Muscle of leg (tissue), 11 donors: ENCODE results near the gene CITED4. TPM values are rescaled to one million over a fixed set of nuclear protein-coding genes. Genes with fewer than 3 reads are reported as not detected.

Source experiments
- DNase-seq: peaks from one replicate; pipeline ENCODE4 v3.0.0; 2013
- H3K27ac ChIP-seq: one replicate; pipeline ENCODE4 v1.5.1; 2013; ENCODE audit warnings: mild to moderate bottlenecking, low read length, control low read depth
- H3K27me3 ChIP-seq: one replicate; pipeline ENCODE4 v1.6.1; 2013; ENCODE audit warnings: low read length; ENCODE audit not compliant: control insufficient read depth, insufficient read depth
- H3K36me3 ChIP-seq: one replicate; pipeline ENCODE4 v1.6.1; 2013; ENCODE audit warnings: low read length; ENCODE audit not compliant: control insufficient read depth, insufficient read depth
- H3K4me1 ChIP-seq: one replicate; pipeline ENCODE4 v1.6.1; 2013; ENCODE audit warnings: low read length; ENCODE audit not compliant: control insufficient read depth, insufficient read depth
- H3K4me3 ChIP-seq: one replicate; pipeline ENCODE4 v1.5.1; 2013; ENCODE audit warnings: low read length, control low read depth
- H3K9me3 ChIP-seq: replicated peaks from 2 replicates; pipeline ENCODE4 v1.6.1; 2013; ENCODE audit warnings: low read depth, low read length; ENCODE audit not compliant: control insufficient read depth
- WGBS: methylation state at CpG from one replicate; pipeline ENCODE4 v1.1.5; 2013; ENCODE audit warnings: missing lambda C conversion rate; ENCODE audit not compliant: insufficient coverage; 5-methylcytosine and 5-hydroxymethylcytosine counted together
- polyA plus RNA-seq, 8 donors: library from polyadenylated mRNA; unstranded; fragments of 120-200 nt; gene quantifications; one replicate each; pipeline versions ENCODE4 v1.2.1 to v1.2.3, GENCODE V29; 2013; ENCODE audit warnings: inconsistent platforms in 1 of 8, low replicate concordance in 1 of 8; ENCODE audit not compliant: insufficient read length in 8 of 8, insufficient read depth in 1 of 8
- total RNA-seq: library from RNA; stranded (reverse); fragments of 120-200 nt; gene quantifications from one replicate; pipeline ENCODE4 v1.2.4, GENCODE V29; 2013

CITED4 gene
- total and polyA plus RNA-seq, 9 donors, result 0.95 to 3.2 (median 1.5) TPM

GRCh38 chr1:40890771-40891170, 28.6 kb upstream of the CITED4 start:
- DNase-seq, result no peak
- Histone ChIP-seq H3K27me3 (peaks cover 11% of the 10 kb centered on the region), H3K4me1 (no peaks in the 10 kb centered on the region), H3K9me3 (peaks cover 14% of the 10 kb centered on the region), H3K36me3 (no peaks in the 10 kb centered on the region), H3K4me3 (no peak overlapping the region), H3K27ac (no peak overlapping the region)
- no CpG with 5 or more reads among the region's 2 CpGs for WGBS

GRCh38 chr1:40887652-40888051, 25.5 kb upstream of the CITED4 start:
- Histone ChIP-seq H3K4me3 (no peak overlapping the region), H3K9me3 (no peaks in the 10 kb centered on the region), H3K27ac (no peak overlapping the region), H3K4me1 (no peaks in the 10 kb centered on the region), H3K27me3 (peaks cover 35% of the 10 kb centered on the region), H3K36me3 (no peaks in the 10 kb centered on the region)
- no peak for DNase-seq
- 85% methylated on average over 6 of the region's 6 CpGs for WGBS

GRCh38 chr1:40887012-40887378, 24.8 kb upstream of the CITED4 start:
- no peak for DNase-seq
- peaks cover 36% of the 10 kb centered on the region for H3K27me3 ChIP-seq
- peaks cover 3% of the 10 kb centered on the region for H3K4me1 ChIP-seq
- H3K36me3 ChIP-seq, result no peaks in the 10 kb centered on the region
- H3K4me3 ChIP-seq, result no peak overlapping the region
- 80% methylated on average over 1 of the region's 1 CpG for WGBS
- H3K9me3 ChIP-seq, result no peaks in the 10 kb centered on the region
- no peak overlapping the region for H3K27ac ChIP-seq

- DNase-seq, result no peak
- Histone ChIP-seq H3K9me3 (no peaks in the 10 kb centered on the region), H3K36me3 (no peaks in the 10 kb centered on the region), H3K27ac (no peak overlapping the region), H3K4me1 (peaks cover 3% of the 10 kb centered on the region), H3K27me3 (peaks cover 36% of the 10 kb centered on the region), H3K4me3 (no peak overlapping the region)
- WGBS, result 49% methylated on average over 3 of the region's 7 CpGs
These were observed 24.3 kb upstream of the CITED4 start for GRCh38 chr1:40886318-40887011.

GRCh38 chr1:40884055-40884795, 22.1 kb upstream of the CITED4 start:
- H3K27ac ChIP-seq, result no peak overlapping the region
- no peaks in the 10 kb centered on the region for H3K9me3 ChIP-seq
- H3K4me3 ChIP-seq, result no peak overlapping the region
- peaks cover 8% of the 10 kb centered on the region for H3K4me1 ChIP-seq
- no peaks in the 10 kb centered on the region for H3K36me3 ChIP-seq
- peaks cover 36% of the 10 kb centered on the region for H3K27me3 ChIP-seq
- WGBS, result 10% methylated on average over 65 of the region's 73 CpGs
- no peak for DNase-seq

GRCh38 chr1:40880813-40881549, 18.8 kb upstream of the CITED4 start:
- Histone ChIP-seq H3K9me3 (peaks cover 5% of the 10 kb centered on the region), H3K27me3 (peaks cover 26% of the 10 kb centered on the region), H3K27ac (no peak overlapping the region), H3K36me3 (no peaks in the 10 kb centered on the region), H3K4me3 (no peak overlapping the region), H3K4me1 (peaks cover 18% of the 10 kb centered on the region)
- WGBS, result 89% methylated on average over 2 of the region's 6 CpGs
- no peak for DNase-seq

- H3K9me3 ChIP-seq, result peaks cover 7% of the 10 kb centered on the region
- no peaks in the 10 kb centered on the region for H3K36me3 ChIP-seq
- peaks cover 18% of the 10 kb centered on the region for H3K4me1 ChIP-seq
- WGBS, result 78% methylated on average over 8 of the region's 11 CpGs
- H3K27me3 ChIP-seq, result peaks cover 19% of the 10 kb centered on the region
- no peak overlapping the region for H3K27ac ChIP-seq
- no peak for DNase-seq
- no peak overlapping the region for H3K4me3 ChIP-seq
These were observed 17.5 kb upstream of the CITED4 start for GRCh38 chr1:40879482-40880175.

GRCh38 chr1:40878906-40879305, 16.7 kb upstream of the CITED4 start:
- Histone ChIP-seq H3K4me1 (peaks cover 18% of the 10 kb centered on the region), H3K4me3 (no peak overlapping the region), H3K9me3 (peaks cover 7% of the 10 kb centered on the region), H3K27ac (no peak overlapping the region), H3K27me3 (peaks cover 11% of the 10 kb centered on the region), H3K36me3 (no peaks in the 10 kb centered on the region)
- 95% methylated on average over 2 of the region's 2 CpGs for WGBS
- no peak for DNase-seq

GRCh38 chr1:40877698-40878097, 15.5 kb upstream of the CITED4 start:
- Histone ChIP-seq H3K4me1 (peaks cover 18% of the 10 kb centered on the region), H3K36me3 (no peaks in the 10 kb centered on the region), H3K4me3 (no peak overlapping the region), H3K9me3 (peaks cover 7% of the 10 kb centered on the region), H3K27ac (peak overlapping the region; percentile 45), H3K27me3 (peaks cover 2% of the 10 kb centered on the region)
- DNase-seq, result peak; percentile 66
- WGBS, result 10% methylated on average over 1 of the region's 4 CpGs

- H3K27ac ChIP-seq, result peak overlapping the region; percentile 45
These were observed 14.7 kb upstream of the CITED4 start for GRCh38 chr1:40876891-40877290.

More at GRCh38 chr1:40876891-40877290, 14.7 kb upstream of the CITED4 start:
- no CpG with 5 or more reads among the region's 1 CpG for WGBS
- H3K4me3 ChIP-seq, result no peak overlapping the region
- no peak for DNase-seq
- no peaks in the 10 kb centered on the region for H3K27me3 ChIP-seq
- H3K9me3 ChIP-seq, result peaks cover 7% of the 10 kb centered on the region
- peaks cover 15% of the 10 kb centered on the region for H3K4me1 ChIP-seq
- H3K36me3 ChIP-seq, result no peaks in the 10 kb centered on the region
